Activated T-cell treated with anti-CD3 and anti-CD28 coated beads, Interleukin-2, amount 50 U/mL, for 24 hours (primary cell): ENCODE data around the gene CACNA2D3.

Source experiments
- DNase-seq: peaks from one replicate; pipeline ENCODE4 v3.0.0-alpha.2; 2020
- H3K27ac Mint-ChIP-seq: 2 replicates; pipeline ENCODE4 v1.8.0; 2020; ENCODE audit warnings: mild to moderate bottlenecking, mixed read lengths
- H3K27me3 Mint-ChIP-seq: 2 replicates; pipeline ENCODE4 v1.8.0; 2020; ENCODE audit warnings: mixed read lengths
- H3K36me3 Mint-ChIP-seq: 2 replicates; pipeline ENCODE4 v1.8.0; 2020; ENCODE audit warnings: low read depth, mixed read lengths
- H3K4me1 Mint-ChIP-seq: 2 replicates; pipeline ENCODE4 v1.8.0; 2020; ENCODE audit warnings: low read depth, mixed read lengths
- H3K4me3 Mint-ChIP-seq: 2 replicates; pipeline ENCODE4 v1.8.0; 2020; ENCODE audit warnings: mild to moderate bottlenecking, moderate library complexity, mixed read lengths
- H3K9me3 Mint-ChIP-seq: 2 replicates; pipeline ENCODE4 v1.8.0; 2020; ENCODE audit warnings: mixed read lengths

Gene CACNA2D3

DNA sequence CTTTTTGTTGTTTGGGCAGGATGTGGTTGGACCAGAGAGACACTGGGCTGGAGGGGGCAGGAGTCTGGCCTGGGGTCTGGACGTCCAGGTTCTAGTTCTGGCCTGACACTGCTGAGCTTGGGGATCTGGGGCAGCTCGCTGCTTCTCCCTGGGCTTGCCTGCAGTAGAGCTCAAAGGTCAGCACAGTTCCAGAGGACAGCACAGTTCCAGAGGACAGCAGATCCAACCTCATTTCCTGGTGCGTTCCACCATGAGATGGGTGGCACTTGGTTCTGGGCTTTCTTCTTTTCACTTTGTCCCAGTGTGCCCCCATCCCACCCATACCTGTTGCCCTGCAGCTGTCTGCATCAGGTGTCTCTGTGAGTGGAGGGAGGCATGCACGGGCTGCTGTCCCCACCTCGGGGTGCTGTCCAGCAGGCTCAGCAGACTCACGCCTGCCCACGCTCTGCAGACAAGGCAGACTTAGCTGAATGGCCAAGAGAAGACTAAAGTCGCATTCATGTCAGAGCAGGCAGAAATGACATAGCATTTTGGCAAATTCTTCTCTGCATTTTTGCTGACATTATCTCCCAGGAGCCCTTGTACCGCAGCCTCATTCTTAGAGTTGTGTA, 16.7 kb downstream of the CACNA2D3 start:
- Mint-ChIP-seq H3K9me3 (no peaks in the 10 kb centered on the region), H3K36me3 (no peaks in the 10 kb centered on the region), H3K4me1 (no peaks in the 10 kb centered on the region), H3K4me3 (no peak overlapping the region), H3K27me3 (peaks cover 12% of the 10 kb centered on the region), H3K27ac (no peak overlapping the region)
- no peak for DNase-seq

DNA sequence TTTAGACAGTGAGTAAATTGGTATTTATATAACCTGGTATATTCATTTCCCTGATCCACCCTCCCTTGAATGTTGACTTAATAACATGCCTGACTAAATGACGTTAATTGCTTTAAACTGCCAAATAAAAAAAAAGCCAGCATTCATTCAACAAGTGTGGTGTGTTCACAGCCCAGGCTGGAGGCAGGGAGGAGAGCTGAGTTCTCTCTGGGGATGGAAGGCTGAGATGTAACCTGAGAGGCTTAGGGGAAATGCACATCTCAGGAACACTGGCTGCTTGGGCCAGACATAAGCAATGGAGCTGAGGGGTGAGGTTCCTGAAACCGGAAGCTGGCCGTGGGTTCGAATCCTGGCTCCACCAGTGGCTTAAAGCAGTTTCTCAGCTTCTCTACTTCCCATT, 17.3 kb downstream of the CACNA2D3 start:
- Mint-ChIP-seq H3K9me3 (no peaks in the 10 kb centered on the region), H3K27me3 (peaks cover 16% of the 10 kb centered on the region), H3K4me1 (no peaks in the 10 kb centered on the region), H3K4me3 (no peak overlapping the region), H3K27ac (no peak overlapping the region), H3K36me3 (no peaks in the 10 kb centered on the region)
- DNase-seq = no peak

DNA sequence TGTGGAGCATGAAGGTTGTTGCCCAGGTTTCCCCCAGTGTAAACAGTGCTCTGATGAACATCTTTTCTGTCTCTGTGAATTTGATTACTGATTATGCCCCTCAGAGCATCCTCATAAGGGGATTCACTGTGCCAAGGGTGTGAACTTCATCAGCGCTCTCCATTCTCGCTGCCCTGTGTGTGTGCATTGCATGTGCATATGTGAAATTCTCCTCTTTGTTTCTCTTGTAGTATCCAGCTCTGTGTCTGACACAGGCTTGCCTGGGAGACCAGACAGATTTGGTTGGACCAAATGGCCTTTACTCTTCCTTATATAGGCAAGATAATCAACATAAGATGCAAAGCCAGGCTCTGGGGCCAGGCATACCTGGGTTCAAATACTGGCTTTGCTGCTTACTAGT, 21.9 kb downstream of the CACNA2D3 start:
- H3K27ac Mint-ChIP-seq = no peak overlapping the region
- peaks cover 32% of the 10 kb centered on the region for H3K27me3 Mint-ChIP-seq
- H3K9me3 Mint-ChIP-seq = no peaks in the 10 kb centered on the region
- H3K4me1 Mint-ChIP-seq = no peaks in the 10 kb centered on the region
- no peaks in the 10 kb centered on the region for H3K36me3 Mint-ChIP-seq
- DNase-seq = no peak
- H3K4me3 Mint-ChIP-seq = no peak overlapping the region

DNA sequence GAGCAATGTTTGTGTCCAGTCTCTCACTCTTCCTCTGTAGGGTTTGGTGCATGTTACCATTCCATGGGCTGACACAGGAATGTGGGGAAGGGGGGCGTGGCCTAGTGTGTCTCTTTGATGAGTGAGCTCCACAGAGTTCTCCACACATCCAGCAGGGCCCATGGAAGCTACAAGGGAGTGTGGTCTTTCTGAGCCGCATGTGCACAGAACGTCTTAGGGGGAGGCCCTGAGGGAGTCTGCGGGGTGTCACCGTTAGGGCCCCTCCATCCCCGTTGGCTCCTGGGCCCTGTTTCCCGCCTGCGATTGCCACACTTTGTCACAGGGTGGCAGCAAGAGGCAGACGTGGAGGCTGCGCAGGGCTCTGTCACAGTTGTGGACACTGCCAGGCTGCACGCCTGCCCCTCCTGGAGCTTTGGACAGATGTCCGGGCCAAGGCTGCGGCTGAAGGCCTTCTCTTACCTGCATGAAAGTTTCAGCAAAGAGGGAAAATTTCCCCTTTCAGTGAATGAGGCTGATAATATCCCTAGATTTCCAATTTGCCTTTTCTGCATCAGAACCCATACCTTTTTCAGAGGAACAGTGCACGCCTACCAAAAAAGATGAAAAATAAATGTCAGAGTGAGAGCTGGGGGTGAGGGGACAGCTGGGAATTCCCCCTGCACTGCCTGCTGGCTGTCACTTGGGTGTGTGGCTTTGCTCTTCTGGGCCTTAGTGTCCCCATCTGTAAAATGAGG, 24.3 kb downstream of the CACNA2D3 start:
- Mint-ChIP-seq H3K27ac (no peak overlapping the region), H3K4me1 (no peaks in the 10 kb centered on the region), H3K9me3 (no peaks in the 10 kb centered on the region), H3K36me3 (no peaks in the 10 kb centered on the region), H3K4me3 (no peak overlapping the region), H3K27me3 (peaks cover 32% of the 10 kb centered on the region)
- no peak for DNase-seq

DNA sequence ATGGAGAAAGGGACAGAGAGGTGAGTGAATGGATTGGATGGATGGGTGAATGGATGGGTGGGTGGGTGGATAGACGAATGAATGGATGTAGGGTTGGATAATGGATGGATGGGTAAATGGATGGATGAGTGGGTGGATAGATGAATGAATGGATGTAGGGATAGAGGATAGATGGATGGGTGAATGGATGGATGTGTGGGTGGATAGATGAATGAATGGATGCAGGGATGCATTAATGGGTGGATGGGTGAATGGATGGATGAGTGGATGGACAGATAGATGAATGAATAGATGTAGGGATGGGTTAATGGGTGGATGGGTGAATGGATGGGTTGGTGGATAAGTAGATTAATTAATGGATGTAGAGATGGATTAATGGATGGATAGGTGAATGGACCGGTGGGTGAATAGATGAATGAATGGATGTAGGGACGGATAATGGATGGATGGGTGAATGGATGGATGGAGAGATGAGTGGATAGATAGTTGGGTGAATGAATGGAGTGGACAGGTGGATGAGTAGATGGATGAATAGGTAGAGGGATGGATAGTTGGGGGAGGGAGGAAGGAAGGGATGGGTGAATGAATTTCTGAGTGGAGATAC, 28.6 kb downstream of the CACNA2D3 start:
- Mint-ChIP-seq H3K27ac (no peak overlapping the region), H3K36me3 (no peaks in the 10 kb centered on the region), H3K27me3 (peaks cover 23% of the 10 kb centered on the region), H3K4me3 (no peak overlapping the region), H3K9me3 (no peaks in the 10 kb centered on the region), H3K4me1 (no peaks in the 10 kb centered on the region)
- no peak for DNase-seq

DNA sequence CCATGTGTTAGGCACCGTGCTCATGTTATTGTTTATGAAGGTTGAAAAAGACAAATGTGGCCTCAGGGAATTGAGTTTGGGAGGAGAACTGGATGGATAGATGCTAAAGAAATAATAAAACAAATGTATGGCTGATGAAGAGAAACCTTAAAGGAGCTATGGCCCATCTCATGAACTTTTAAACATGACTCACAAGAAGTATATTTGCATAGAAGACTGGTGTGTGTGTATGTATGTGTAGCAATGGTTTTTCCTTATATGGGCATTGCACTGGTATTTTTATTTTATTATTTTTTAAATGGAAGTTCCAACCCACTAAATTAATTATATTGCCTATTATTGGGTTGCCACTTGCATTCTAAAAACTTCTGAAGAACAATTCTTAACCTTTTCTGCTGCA, 31.1 kb downstream of the CACNA2D3 start:
- no peaks in the 10 kb centered on the region for H3K4me1 Mint-ChIP-seq
- no peak overlapping the region for H3K27ac Mint-ChIP-seq
- no peak overlapping the region for H3K4me3 Mint-ChIP-seq
- no peaks in the 10 kb centered on the region for H3K9me3 Mint-ChIP-seq
- H3K36me3 Mint-ChIP-seq = no peaks in the 10 kb centered on the region
- no peaks in the 10 kb centered on the region for H3K27me3 Mint-ChIP-seq
- no peak for DNase-seq

DNA sequence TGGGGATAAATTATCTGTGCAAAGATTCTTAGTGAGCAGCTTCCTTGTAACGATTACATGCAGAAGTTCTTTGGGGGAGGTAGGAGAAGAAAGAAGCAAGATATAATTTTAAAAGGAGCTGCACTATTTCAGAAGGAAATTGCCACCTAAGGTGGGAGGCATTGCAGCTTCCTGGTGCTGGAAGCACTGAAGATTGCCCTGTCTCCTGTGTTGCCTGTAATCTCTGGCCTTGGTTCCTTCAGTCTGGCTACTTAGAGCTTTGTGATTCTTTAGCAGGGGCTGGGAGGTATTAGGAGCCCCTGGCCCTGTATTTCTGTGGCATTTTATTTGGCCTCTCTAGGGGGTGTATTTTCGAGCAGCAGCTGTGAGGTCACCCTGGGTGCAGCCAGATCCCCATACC, 35.5 kb downstream of the CACNA2D3 start:
- Mint-ChIP-seq H3K27ac (no peak overlapping the region), H3K9me3 (no peaks in the 10 kb centered on the region), H3K4me3 (no peak overlapping the region), H3K27me3 (peaks cover 2% of the 10 kb centered on the region), H3K4me1 (no peaks in the 10 kb centered on the region), H3K36me3 (no peaks in the 10 kb centered on the region)
- no peak for DNase-seq

DNA sequence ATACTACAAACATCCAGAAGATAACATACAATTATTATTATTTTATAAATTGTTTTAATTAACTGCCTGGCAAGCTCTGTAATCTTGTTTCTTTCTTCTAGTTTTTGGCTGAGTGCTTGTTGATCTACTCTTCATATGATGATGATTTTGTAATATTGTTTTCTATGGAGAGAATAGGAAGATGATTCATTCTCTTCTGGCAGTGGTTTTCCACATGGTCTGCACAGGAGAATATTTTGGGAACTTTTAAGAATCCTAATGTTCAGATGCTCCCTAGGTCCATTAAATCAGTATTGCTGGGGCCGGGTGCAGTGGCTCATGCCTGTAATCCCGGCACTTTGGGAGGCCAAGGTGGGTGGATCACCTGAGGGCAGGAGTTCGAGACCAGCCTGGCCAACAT, 37.6 kb downstream of the CACNA2D3 start:
- no peaks in the 10 kb centered on the region for H3K36me3 Mint-ChIP-seq
- no peaks in the 10 kb centered on the region for H3K4me1 Mint-ChIP-seq
- no peak for DNase-seq
- no peak overlapping the region for H3K27ac Mint-ChIP-seq
- H3K9me3 Mint-ChIP-seq = no peaks in the 10 kb centered on the region
- no peak overlapping the region for H3K4me3 Mint-ChIP-seq
- H3K27me3 Mint-ChIP-seq = peaks cover 2% of the 10 kb centered on the region

DNA sequence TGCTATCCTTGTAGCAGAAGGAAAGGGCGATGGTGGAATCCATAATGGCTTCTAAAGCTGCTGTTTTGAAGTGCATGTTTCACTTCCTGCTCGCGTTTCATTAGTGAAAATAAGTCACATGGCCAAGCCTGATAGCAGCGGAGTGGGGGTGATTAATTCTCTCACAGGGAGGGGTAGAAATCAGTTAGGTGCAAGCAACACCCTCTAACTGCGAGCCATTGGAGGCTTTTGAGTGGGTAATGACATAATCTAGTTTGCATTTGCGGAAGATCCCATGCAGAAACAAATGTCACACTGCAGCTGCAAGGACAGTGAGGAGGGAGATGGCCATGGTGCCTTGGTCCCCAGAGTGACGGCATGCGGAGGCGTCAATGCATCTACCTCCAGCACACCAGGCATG, 41.1 kb downstream of the CACNA2D3 start:
- Mint-ChIP-seq H3K27me3 (peaks cover 2% of the 10 kb centered on the region), H3K27ac (no peak overlapping the region), H3K36me3 (no peaks in the 10 kb centered on the region), H3K4me1 (no peaks in the 10 kb centered on the region), H3K9me3 (no peaks in the 10 kb centered on the region), H3K4me3 (no peak overlapping the region)
- DNase-seq = no peak

DNA sequence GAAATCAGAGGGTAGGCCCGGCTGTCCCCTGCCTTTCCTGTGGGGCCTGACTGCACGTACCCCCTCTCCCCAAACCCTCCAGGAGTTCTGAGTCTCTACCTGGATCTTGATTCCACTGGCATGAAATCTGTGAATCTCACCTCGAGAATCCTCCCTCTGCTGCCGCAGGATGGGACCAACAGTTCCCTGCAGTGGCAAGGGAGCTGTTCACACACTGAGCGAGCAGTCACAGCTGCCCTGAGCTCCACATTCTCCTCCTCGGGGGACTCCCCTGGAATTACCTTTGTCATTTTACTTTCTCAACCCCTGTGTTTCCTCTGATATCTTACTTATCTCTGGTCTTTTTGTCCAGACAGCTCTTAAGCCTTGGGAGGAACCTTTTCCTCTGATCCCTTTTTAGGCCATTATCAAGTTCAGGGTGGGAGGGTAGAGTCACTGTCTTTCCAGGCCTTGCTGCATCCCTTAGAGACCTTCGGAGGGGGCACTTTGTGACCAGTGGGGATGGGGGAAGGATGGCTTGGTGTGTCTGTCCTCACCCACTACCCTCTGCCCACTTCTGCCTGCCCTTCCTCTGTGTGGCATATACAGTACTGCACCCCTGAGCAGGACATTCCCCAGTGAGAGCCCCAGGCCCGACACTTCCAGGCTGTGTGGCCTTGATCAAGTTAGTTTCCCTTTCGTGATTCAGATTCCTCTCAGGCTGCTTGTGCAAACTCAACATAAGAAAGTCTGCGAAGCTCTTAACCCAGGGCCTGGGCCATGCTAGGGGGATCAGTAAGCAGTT, 42.0 kb downstream of the CACNA2D3 start:
- Mint-ChIP-seq H3K4me1 (no peaks in the 10 kb centered on the region), H3K27me3 (no peaks in the 10 kb centered on the region), H3K9me3 (no peaks in the 10 kb centered on the region), H3K27ac (no peak overlapping the region), H3K4me3 (no peak overlapping the region), H3K36me3 (no peaks in the 10 kb centered on the region)
- DNase-seq = no peak

DNA sequence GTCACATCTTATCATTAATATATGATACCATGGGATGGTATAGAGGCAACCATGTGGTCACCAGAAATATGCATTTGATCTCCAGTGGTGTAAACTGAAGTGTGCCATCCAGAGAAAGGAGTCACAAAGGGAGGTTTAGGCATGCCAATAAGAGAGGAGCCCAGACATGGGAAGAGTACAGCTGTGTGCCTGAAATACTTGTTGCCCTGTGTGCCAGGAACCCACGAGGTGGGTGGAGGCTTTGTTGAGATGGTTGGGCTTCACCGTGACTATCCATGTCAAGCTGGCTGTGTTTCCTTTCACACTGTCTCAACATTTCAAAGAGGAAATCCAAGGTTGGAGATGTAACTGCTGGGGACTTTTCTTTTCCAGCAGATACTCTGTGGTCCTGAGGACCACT, 43.5 kb downstream of the CACNA2D3 start:
- no peaks in the 10 kb centered on the region for H3K4me1 Mint-ChIP-seq
- no peaks in the 10 kb centered on the region for H3K9me3 Mint-ChIP-seq
- no peaks in the 10 kb centered on the region for H3K27me3 Mint-ChIP-seq
- DNase-seq = no peak
- no peak overlapping the region for H3K4me3 Mint-ChIP-seq
- no peak overlapping the region for H3K27ac Mint-ChIP-seq
- H3K36me3 Mint-ChIP-seq = no peaks in the 10 kb centered on the region

DNA sequence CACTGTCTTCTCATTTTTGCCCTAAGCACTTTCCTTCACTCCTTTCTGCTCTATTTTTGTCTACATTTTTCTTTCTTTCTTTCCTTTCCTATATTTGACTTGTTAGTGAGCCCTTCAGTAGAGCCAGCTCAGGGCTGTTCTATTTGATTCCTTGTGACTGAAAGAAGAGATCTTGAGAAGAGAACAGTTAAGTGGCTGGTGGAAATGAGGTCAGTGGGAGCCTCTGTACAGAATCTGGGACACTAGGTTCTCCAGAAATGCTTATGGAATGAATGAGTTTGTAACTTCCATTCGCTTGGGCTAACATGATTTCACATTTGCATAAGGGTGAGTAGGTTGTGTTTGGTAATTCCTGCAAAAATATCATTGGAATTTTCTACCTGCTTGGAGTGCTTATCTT, 45.6 kb downstream of the CACNA2D3 start:
- no peak for DNase-seq
- Mint-ChIP-seq H3K27me3 (peaks cover 3% of the 10 kb centered on the region), H3K27ac (no peak overlapping the region), H3K4me1 (no peaks in the 10 kb centered on the region), H3K36me3 (no peaks in the 10 kb centered on the region), H3K9me3 (no peaks in the 10 kb centered on the region), H3K4me3 (no peak overlapping the region)

DNA sequence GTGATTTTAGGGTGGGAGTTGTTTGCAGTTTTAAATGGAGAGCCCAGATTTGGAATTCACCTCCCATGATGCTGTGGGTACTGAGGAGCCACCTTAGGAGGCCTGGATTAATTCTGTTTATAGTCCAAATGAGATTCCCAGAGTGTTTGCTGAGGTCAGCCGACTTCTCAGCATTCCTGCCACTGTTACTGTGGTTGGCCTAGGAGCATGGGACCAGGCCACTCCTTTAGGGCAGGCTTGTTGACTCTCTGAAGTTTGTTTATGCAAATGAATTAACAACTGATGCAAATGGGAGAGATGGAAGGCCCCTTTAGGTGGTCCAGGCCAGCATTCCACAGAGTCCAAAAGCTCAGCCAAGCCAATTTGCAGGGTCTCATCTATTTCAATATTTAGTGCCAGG, 46.1 kb downstream of the CACNA2D3 start:
- Mint-ChIP-seq H3K4me1 (no peaks in the 10 kb centered on the region), H3K27ac (no peak overlapping the region), H3K9me3 (no peaks in the 10 kb centered on the region), H3K36me3 (no peaks in the 10 kb centered on the region), H3K27me3 (peaks cover 3% of the 10 kb centered on the region), H3K4me3 (no peak overlapping the region)
- no peak for DNase-seq

DNA sequence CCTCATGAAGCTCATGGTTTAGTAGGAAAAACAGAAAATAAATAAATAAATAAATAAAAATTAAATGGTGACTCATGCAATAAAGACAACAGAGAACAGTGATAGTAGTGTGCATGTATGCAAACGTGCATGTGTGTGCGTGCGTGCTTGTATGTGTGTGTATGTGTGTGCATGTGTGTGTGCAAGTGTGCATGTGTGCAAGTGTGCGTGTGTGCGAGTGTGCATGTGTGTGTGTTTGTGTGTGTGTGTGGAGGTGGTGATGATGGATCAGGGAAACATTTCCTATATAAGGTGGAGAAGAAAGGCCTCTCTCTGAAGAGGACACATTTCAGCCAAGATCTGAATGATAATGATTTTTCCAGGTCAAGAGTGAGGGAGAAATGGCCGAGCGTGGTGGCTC, 47.2 kb downstream of the CACNA2D3 start:
- Mint-ChIP-seq H3K4me1 (no peaks in the 10 kb centered on the region), H3K36me3 (no peaks in the 10 kb centered on the region), H3K27me3 (peaks cover 3% of the 10 kb centered on the region), H3K27ac (no peak overlapping the region), H3K4me3 (no peak overlapping the region), H3K9me3 (no peaks in the 10 kb centered on the region)
- no peak for DNase-seq

DNA sequence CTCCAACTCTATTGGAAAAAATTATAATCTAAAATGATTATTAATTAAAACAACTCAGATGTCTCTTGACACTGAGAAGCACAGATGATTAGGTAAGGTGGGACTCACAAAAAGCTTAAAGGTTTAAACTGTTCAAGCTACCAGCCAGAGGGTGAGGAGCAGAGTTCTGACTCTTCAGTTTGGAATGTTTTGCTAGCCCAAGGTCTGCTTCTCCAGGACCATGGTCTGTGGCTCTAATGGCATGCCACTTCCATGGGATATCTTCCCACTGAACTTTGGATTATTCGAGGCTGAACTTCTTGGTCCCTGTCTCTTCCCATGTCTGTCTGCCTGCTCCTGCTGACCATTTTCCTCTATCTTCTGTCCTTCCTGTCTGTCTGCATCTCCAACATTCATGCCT, 49.2 kb downstream of the CACNA2D3 start:
- Mint-ChIP-seq H3K27ac (no peak overlapping the region), H3K9me3 (no peaks in the 10 kb centered on the region), H3K27me3 (peaks cover 3% of the 10 kb centered on the region), H3K4me1 (no peaks in the 10 kb centered on the region), H3K36me3 (no peaks in the 10 kb centered on the region), H3K4me3 (no peak overlapping the region)
- DNase-seq = no peak
